ENCODE measurements around the gene MGMT.

Gene MGMT

GRCh38 chr10:129511758-129512157 lies 44.7 kb downstream of the MGMT start:
- TF ChIP-seq ZNF274 (IDR thresholded peaks at IDR 0.05; ENCODE audit: low read depth, low read length): no peak
- H3K4me3 ChIP-seq (ENCODE audit: low read length): no peak overlapping the region

- TF ChIP-seq ZNF274 (IDR thresholded peaks at IDR 0.05; ENCODE audit: low read depth, low read length): no peak
- H3K4me3 ChIP-seq (ENCODE audit: low read length): no peak overlapping the region
These were observed 46.3 kb downstream of the MGMT start for GRCh38 chr10:129513312-129513711.

- H3K4me3 ChIP-seq (ENCODE audit: low read length): no peak overlapping the region
- TF ChIP-seq ZNF274 (IDR thresholded peaks at IDR 0.05; ENCODE audit: low read depth, low read length): no peak
These were observed 47.8 kb downstream of the MGMT start for GRCh38 chr10:129514568-129515451.

- H3K4me3 ChIP-seq (ENCODE audit: low read length): no peak overlapping the region
- no peak for TF ChIP-seq ZNF274 (IDR thresholded peaks at IDR 0.05; ENCODE audit: low read depth, low read length)
These were observed 50.0 kb downstream of the MGMT start for GRCh38 chr10:129516846-129517679.

DNA sequence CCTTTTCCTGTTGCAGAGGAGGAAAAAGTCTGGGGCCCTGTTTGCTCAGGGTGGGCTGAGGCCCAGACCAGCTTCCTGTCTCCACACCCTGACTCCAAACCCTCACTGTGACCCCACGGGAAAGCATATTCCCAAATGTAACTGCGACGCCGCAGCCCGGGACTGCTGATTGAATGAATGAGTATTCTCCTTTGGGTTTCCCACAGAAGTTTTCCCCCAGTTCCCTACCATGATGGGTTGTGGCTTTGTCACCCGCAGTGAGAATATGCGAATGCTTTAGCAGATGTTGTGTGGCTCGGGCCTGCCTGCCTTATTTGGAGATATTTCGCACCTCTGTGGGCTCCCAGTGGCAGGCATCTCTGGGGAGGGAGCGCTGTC lies 50.6 kb downstream of the MGMT start:
- TF ChIP-seq ZNF274 (IDR thresholded peaks at IDR 0.05; ENCODE audit: low read depth, low read length): no peak
- H3K4me3 ChIP-seq (ENCODE audit: low read length): no peak overlapping the region

GRCh38 chr10:129518793-129519192 lies 51.8 kb downstream of the MGMT start:
- no peak for TF ChIP-seq ZNF274 (IDR thresholded peaks at IDR 0.05; ENCODE audit: low read depth, low read length)

DNA sequence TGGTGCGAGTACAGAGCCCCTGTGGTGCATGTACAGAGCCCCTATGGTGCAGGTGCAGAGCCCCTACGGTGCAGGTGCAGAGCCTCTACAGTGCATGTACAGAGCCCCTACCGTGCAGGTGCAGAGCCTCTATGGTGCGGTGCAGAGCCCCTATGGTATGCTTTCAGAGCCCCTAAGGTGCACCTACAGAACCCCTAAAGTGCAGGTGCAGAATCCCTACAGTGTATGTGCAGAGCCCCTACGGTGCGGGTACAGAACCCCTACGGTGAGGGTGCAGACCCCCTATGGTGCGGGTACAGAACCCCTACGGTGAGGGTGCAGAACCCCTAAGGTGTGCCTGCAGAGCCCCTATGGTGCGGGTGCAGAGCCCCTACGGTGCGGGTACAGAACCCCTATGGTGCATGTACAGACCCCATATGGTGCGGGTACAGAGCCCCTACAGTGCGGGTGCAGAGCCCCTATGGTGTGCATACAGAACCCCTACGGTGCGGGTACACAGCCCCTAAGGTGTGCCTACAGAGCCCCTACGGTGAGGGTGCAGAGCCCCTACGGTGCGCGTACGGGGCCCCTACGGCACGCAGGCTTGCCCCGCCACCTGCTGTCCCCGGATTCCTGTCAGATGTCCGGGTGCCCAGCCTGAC lies 53.5 kb downstream of the MGMT start:
- TF ChIP-seq ZNF274 (IDR thresholded peaks at IDR 0.05; ENCODE audit: low read depth, low read length): no peak
- no peak overlapping the region for H3K4me3 ChIP-seq (ENCODE audit: low read length)

More at GRCh38 chr10:129518793-129519192, 51.8 kb downstream of the MGMT start:
- no peak overlapping the region for H3K4me3 ChIP-seq (ENCODE audit: low read length)

DNA sequence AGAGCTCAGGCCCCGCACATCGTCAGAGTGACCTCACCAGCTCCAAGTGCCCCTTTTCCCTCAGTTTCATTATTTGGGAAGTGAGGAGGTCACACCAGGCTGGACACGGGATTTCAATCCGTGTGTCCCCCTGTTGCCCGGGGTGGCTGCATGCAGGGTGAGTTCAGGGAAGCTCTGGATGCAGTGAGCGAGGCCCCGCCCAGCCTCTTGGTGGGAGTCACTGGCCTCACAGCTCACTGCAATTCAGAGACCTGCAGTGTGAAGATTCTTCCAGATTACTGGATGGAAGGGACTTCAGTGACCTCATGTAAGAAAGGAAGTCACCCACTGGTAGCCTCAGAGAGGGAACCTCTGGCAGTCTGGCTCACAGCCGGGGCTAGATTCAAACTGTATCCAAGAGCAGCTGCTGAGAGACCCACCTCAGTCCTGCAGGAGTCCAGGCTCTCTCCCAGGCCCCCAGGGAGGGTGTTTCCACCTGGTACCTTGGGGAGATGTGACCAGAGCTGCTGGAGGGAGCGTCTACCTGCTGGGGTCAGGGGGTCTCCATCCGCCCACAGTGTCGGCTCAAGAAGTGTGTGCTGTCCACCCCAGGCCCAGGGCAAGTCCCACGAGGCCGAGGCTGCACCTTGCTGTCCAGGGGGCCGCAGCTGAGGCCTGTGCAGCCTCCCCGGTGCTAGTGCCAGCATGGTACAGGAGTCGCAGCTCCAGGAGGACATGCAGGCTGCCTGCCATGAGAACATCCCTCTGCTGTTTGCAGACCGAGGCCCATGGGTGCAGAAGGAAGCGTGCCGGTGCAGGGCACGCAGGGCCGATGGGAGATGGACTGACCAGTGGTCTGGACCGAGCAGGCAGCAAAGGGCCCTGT lies 54.4 kb downstream of the MGMT start:
- no peak overlapping the region for H3K4me3 ChIP-seq (ENCODE audit: low read length)
- TF ChIP-seq ZNF274 (IDR thresholded peaks at IDR 0.05; ENCODE audit: low read depth, low read length): no peak

DNA sequence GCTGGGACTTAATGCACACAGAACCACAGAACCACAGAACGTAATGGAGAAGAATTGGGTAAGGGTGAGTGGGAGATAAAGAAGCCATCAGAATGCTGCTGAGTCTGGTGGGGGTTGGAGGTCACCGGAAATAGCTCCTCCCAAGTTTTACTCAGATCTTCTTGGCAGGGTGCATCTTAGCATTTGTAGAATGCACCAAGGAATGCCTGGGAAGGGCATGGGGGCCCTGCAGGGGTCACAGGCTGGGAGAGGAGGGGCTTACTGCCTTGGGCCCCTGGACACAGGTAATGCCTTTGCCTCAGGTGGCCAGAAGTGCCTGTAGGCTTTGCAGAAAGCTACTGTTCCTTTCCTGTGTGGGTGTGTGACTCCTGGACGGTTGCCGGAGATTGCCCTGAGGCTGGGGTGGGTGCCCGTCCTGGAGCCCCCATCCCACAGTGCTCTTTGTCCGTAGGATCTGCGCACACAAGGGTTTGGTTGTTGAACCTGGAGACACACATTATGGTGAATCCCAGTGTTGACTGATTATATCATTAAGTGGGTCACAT lies 55.1 kb downstream of the MGMT start:
- H3K4me3 ChIP-seq (ENCODE audit: low read length): no peak overlapping the region
- TF ChIP-seq ZNF274 (IDR thresholded peaks at IDR 0.05; ENCODE audit: low read depth, low read length): no peak

GRCh38 chr10:129523031-129523722 lies 56.1 kb downstream of the MGMT start:
- H3K4me3 ChIP-seq (ENCODE audit: low read length): no peak overlapping the region
- TF ChIP-seq ZNF274 (IDR thresholded peaks at IDR 0.05; ENCODE audit: low read depth, low read length): no peak

- H3K4me3 ChIP-seq (ENCODE audit: low read length): no peak overlapping the region
- no peak for TF ChIP-seq ZNF274 (IDR thresholded peaks at IDR 0.05; ENCODE audit: low read depth, low read length)
These were observed 56.8 kb downstream of the MGMT start for GRCh38 chr10:129523723-129524316.

- TF ChIP-seq ZNF274 (IDR thresholded peaks at IDR 0.05; ENCODE audit: low read depth, low read length): no peak
- no peak overlapping the region for H3K4me3 ChIP-seq (ENCODE audit: low read length)
These were observed 57.9 kb downstream of the MGMT start for GRCh38 chr10:129524936-129525335.
